HUES48 (cell line): Measurements from ENCODE around the gene MCOLN1.
"Not testable (repeated sequence)": the region's sequence is repeated elsewhere in the genome, so short reads cannot be mapped to it uniquely, and the experiment has no call there.

Experiments
- H3K27ac ChIP-seq: one replicate; pipeline ENCODE4 v1.7.0; 2013; ENCODE audit warnings: low read depth, low read length, inconsistent platforms
- H3K27me3 ChIP-seq: 2 replicates; pipeline ENCODE4 v1.6.1; 2013; ENCODE audit warnings: mild to moderate bottlenecking, low read length; ENCODE audit not compliant: control insufficient read depth, insufficient read depth
- H3K36me3 ChIP-seq: 2 replicates; pipeline ENCODE4 v1.6.1; 2013; ENCODE audit warnings: low read length; ENCODE audit not compliant: control insufficient read depth, insufficient read depth
- H3K4me1 ChIP-seq: 2 replicates; pipeline ENCODE4 v1.6.1; 2013; ENCODE audit warnings: mild to moderate bottlenecking, low read length; ENCODE audit not compliant: control insufficient read depth, insufficient read depth
- H3K4me3 ChIP-seq: 2 replicates; pipeline ENCODE4 v1.5.1; 2013; ENCODE audit warnings: mild to moderate bottlenecking, low read depth, low read length
- H3K9ac ChIP-seq: 2 replicates; pipeline ENCODE4 v1.6.1; 2013; ENCODE audit warnings: mild to moderate bottlenecking, low read depth, low read length, moderate library complexity
- H3K9me3 ChIP-seq: 2 replicates; pipeline ENCODE4 v1.6.1; 2013; ENCODE audit warnings: low read length; ENCODE audit not compliant: control insufficient read depth, insufficient read depth

The MCOLN1 gene

DNA sequence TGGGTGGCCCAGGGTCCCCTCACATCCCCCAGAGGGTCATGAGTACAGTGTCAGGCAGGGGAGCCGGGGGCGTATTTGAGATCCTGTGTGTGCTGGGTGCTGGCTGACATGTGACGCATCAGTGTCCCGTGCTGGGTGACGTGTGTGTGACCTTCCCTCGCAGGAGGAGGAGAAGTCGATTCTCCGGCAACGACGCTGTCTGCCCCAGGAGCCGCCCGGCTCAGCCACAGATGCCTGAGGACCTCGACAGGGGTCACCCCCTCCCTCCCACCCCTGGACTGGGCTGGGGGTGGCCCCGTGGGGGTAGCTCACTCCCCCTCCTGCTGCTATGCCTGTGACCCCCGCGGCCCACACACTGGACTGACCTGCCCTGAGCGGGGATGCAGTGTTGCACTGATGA is 38.9 kb downstream of the MCOLN1 start:
- Histone ChIP-seq H3K27ac (no peak overlapping the region), H3K36me3 (peaks cover 39% of the 10 kb centered on the region), H3K9me3 (no peaks in the 10 kb centered on the region), H3K4me1 (no peaks in the 10 kb centered on the region), H3K9ac (no peak overlapping the region), H3K4me3 (no peak overlapping the region), H3K27me3 (no peaks in the 10 kb centered on the region)

DNA sequence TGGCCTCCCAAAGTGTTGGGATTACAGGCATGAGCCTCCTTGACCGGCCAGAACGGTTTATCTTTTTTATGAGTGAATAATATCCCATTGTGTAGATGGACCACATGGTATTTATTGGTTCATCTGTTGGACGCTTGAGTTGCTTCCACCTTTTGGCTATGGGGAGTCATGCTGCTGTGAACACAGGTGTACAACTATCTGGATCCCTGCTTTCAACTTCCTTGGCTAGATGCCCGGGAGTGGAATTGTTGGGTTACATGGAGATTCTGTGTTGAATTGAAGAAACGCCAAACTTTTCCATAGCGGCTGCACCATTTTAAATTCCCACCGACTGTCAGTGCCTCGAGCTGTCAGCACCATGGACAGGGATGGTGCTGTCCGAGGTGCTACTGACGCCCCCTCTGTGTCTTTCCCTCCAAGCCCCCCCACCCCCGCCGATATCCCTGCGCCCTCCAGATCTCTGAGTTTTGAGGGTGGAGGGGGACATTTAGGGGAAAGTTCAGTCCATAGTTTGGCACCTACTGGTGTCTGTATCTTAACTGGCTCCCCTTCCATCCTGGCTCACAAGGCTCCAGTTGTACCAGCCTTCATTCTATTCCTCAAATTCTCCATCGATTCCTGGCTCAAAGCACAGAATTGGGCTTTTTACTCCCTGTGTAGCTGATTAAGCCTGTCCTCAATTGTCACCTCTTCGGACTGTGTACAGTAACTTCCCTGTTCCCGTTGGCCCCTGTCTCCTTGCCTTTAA is 40.4 kb downstream of the MCOLN1 start:
- no peak overlapping the region for H3K27ac ChIP-seq
- peaks cover 26% of the 10 kb centered on the region for H3K36me3 ChIP-seq
- H3K9me3 ChIP-seq, result no peaks in the 10 kb centered on the region

GRCh38 chr19:7564866-7565265 is 42.4 kb downstream of the MCOLN1 start:
- H3K9me3 ChIP-seq, result no peaks in the 10 kb centered on the region
- no peaks in the 10 kb centered on the region for H3K27me3 ChIP-seq
- no peak overlapping the region for H3K9ac ChIP-seq
- no peak overlapping the region for H3K4me3 ChIP-seq
- no peak overlapping the region for H3K27ac ChIP-seq
- no peaks in the 10 kb centered on the region for H3K4me1 ChIP-seq
- peaks cover 8% of the 10 kb centered on the region; the same call in 1 of the 2 replicates for H3K36me3 ChIP-seq

More for the DNA sequence above, 40.4 kb downstream of the MCOLN1 start:
- H3K27me3 ChIP-seq, result no peaks in the 10 kb centered on the region
- no peaks in the 10 kb centered on the region for H3K4me1 ChIP-seq
- H3K4me3 ChIP-seq, result no peak overlapping the region
- H3K9ac ChIP-seq, result no peak overlapping the region

GRCh38 chr19:7565332-7565731 is 42.9 kb downstream of the MCOLN1 start:
- Histone ChIP-seq H3K36me3 (peaks cover 5% of the 10 kb centered on the region; the same call in 1 of the 2 replicates), H3K9ac (no peak overlapping the region), H3K27me3 (no peaks in the 10 kb centered on the region), H3K4me3 (no peak overlapping the region), H3K9me3 (no peaks in the 10 kb centered on the region), H3K27ac (no peak overlapping the region), H3K4me1 (no peaks in the 10 kb centered on the region)

DNA sequence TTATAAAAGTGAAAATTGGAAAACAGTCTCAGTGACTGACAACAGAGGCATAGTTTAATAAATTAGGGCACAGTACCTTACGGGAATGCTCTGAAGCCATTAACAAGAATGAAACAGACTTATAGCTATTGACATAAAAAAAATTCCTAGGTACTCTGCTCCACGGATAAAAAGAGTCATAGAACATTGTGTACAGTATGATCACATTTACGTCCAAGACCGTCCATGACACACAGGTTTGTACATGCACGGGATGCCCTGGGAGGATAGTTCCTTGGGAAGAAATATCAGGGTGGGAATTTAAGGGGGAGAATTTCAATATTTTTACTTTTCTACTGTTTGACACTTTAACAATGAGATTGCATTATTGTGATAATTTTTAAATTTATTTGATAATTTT is 48.3 kb downstream of the MCOLN1 start:
- Histone ChIP-seq H3K36me3 (no peaks in the 10 kb centered on the region), H3K9me3 (no peaks in the 10 kb centered on the region), H3K4me1 (no peaks in the 10 kb centered on the region), H3K4me3 (no peak overlapping the region), H3K27me3 (no peaks in the 10 kb centered on the region), H3K27ac (no peak overlapping the region), H3K9ac (no peak overlapping the region)

- Histone ChIP-seq H3K9me3 (no peaks in the 10 kb centered on the region), H3K9ac (no peak overlapping the region), H3K36me3 (no peaks in the 10 kb centered on the region), H3K4me3 (no peak overlapping the region), H3K27me3 (no peaks in the 10 kb centered on the region; the same call in 1 of the 2 replicates), H3K4me1 (no peaks in the 10 kb centered on the region), H3K27ac (no peak overlapping the region)
Measured at GRCh38 chr19:7575434-7576040, 53.1 kb downstream of the MCOLN1 start.

DNA sequence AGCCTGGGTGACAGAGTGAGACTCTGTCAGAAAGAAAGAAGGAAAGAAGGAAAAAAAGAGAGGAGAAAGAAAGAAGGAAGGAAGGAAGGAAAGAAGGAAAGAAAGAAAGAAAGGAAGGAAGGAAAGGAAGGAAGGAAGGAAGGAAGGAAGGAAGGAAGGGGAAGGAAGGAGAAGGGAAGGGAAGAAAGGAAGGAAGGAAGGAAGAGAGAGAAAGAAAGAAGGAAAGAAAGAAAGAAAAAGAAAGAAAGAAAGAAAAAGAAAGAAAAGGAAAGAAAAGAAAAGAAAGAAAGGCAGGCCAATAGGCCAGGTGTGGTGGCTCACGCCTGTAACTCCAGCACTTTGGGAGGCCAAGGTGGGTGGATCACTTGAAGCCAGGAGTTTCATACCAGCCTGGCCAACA is 55.0 kb downstream of the MCOLN1 start:
- H3K9ac ChIP-seq, H3K27ac ChIP-seq, H3K9me3 ChIP-seq, H3K27me3 ChIP-seq, H3K4me1 ChIP-seq, H3K4me3 ChIP-seq, H3K36me3 ChIP-seq: not testable (repeated sequence)

DNA sequence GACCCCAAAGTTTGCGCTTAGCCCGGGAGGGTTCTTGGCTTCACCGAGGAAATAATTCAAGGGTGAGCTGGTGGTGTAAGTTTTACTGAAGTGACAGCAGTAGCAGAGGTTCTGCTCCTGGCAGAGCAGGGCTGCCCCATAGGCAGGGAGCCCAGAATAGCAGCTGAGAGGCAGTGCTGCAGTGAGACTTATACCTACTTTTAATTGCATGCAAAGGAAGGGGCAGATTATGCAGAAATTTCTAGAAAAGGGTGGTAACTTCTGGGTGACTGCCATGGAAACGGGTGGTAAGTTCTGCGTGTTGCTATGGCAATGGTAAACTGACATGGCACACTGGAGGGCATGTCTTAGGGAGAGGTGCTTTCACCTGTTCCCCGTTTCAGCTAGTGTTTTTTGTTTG is 55.7 kb downstream of the MCOLN1 start:
- Histone ChIP-seq H3K9me3 (no peaks in the 10 kb centered on the region), H3K27me3 (no peaks in the 10 kb centered on the region; the same call in 1 of the 2 replicates)

DNA sequence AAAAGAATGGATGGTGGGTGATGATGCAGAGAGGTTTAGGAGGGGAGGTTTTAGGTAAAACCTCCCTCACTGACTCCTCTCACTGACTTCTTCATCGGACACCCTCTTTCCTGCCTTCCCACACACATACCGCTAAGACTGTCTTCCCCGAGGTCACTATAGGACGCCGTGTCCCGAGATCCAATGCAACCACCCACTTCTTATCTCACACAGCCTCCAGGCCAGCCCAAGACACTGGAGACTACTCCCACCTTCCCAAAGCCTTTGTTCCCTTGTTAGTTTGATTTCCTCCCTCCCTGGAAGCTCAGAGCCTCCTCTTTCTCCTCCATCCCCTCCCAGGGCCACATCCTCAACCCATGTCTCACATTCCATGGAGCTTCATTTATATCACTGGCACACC is 56.8 kb downstream of the MCOLN1 start:
- H3K9ac ChIP-seq, result no peak overlapping the region
- H3K4me3 ChIP-seq, result no peak overlapping the region
- no peaks in the 10 kb centered on the region; the same call in 1 of the 2 replicates for H3K27me3 ChIP-seq
- H3K4me1 ChIP-seq, result no peaks in the 10 kb centered on the region
- H3K27ac ChIP-seq, result no peak overlapping the region
- H3K9me3 ChIP-seq, result no peaks in the 10 kb centered on the region
- no peaks in the 10 kb centered on the region for H3K36me3 ChIP-seq

More for the DNA sequence above, 55.7 kb downstream of the MCOLN1 start:
- no peak overlapping the region for H3K27ac ChIP-seq
- no peak overlapping the region for H3K9ac ChIP-seq
- no peaks in the 10 kb centered on the region for H3K4me1 ChIP-seq
- H3K36me3 ChIP-seq, result no peaks in the 10 kb centered on the region
- H3K4me3 ChIP-seq, result no peak overlapping the region

DNA sequence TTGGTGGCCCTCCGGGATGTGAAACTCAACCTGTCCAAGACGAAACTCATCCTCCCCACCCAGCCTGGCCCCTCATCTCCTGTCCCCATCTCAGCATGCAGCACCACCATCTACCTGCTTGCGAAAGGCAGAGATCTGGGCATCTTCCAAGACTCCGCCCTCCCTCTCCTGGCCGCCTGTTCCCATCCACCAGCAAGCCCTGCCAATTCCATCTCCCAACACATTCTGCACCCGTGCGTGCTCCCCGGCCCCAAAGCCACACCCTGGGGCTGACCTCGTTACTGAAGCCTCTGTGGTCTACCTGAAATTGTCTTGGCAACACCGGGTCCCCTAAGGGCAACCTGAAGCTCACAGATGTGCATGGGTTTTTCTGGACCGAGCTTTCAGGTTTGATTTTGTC is 60.0 kb downstream of the MCOLN1 start:
- Histone ChIP-seq H3K9me3 (no peaks in the 10 kb centered on the region), H3K27ac (no peak overlapping the region), H3K9ac (no peak overlapping the region), H3K4me3 (no peak overlapping the region), H3K27me3 (no peaks in the 10 kb centered on the region; the same call in 1 of the 2 replicates), H3K36me3 (no peaks in the 10 kb centered on the region), H3K4me1 (no peaks in the 10 kb centered on the region)
